BJ (cell line): Measurements from ENCODE around the gene ERC1. TPM values are rescaled to one million over a fixed set of nuclear protein-coding genes. Genes with fewer than 3 reads are reported as not detected.
"Not testable (repeated sequence)": the region's sequence is repeated elsewhere in the genome, so short reads cannot be mapped to it uniquely, and the experiment has no call there.

ENCODE experiments used
- CTCF ChIA-PET: fragments of 350-600 bp; formaldehyde crosslinking; extraction: SDS; loops from one replicate; lab custom pipeline; 2021; ENCODE audit warnings: antibody characterized with exemption, inconsistent platforms; lab: Yijun Ruan, JAX
- POLR2A ChIA-PET: fragments of 300-600 bp; sonication (Branson Sonifier 250); formaldehyde crosslinking; extraction: SDS; loops from one replicate; lab custom pipeline; 2021; ENCODE audit warnings: antibody characterized with exemption; lab: Charles Lee
- DNase-seq: peaks from one replicate; pipeline ENCODE4 v3.0.0-alpha.2; 2011; ENCODE audit warnings: low read depth
- H3K27me3 ChIP-seq: 2 replicates; pipeline ENCODE4 v1.6.0; 2011; ENCODE audit warnings: low read length; ENCODE audit not compliant: control insufficient read depth, insufficient read depth
- H3K36me3 ChIP-seq: 2 replicates; pipeline ENCODE4 v1.5.1; 2011; ENCODE audit warnings: low read length; ENCODE audit not compliant: control insufficient read depth, insufficient read depth
- H3K4me3 ChIP-seq: 2 replicates; pipeline ENCODE4 v1.5.1; 2011; ENCODE audit warnings: low read depth, mild to moderate bottlenecking, control low read depth, low read length
- CTCF ChIP-seq: IDR thresholded peaks from 2 replicates; pipeline ENCODE4 v1.5.1; 2011; ENCODE audit warnings: low read depth, mild to moderate bottlenecking, control low read depth, inconsistent platforms, low read length, moderate library complexity; ENCODE audit not compliant: insufficient read depth
- polyA plus RNA-seq: library from polyadenylated mRNA; depleted of rRNA; stranded (reverse); fragments of >200 nt; gene quantifications from 2 replicates; pipeline ENCODE4 v1.2.3, GENCODE V29; 2011

Gene ERC1
- polyA plus RNA-seq, 1 experiment, result 14.5 TPM

- no peaks in the 10 kb centered on the region for H3K36me3 ChIP-seq
- no peak for TF ChIP-seq CTCF
- CTCF ChIA-PET, result interaction anchor here (0.6 to 0.7 kb wide), 2 partner anchors 229 to 769 kb away, joined by 3 to 4 read pairs; no protein-coding TSS in a partner anchor
- POLR2A ChIA-PET, result no interaction called here
- H3K27me3 ChIP-seq, result no peaks in the 10 kb centered on the region
- H3K4me3 ChIP-seq, result no peak overlapping the region
- no peak for DNase-seq
Measured at GRCh38 chr12:1338483-1339177, 347.6 kb downstream of the ERC1 start.

- H3K27me3 ChIP-seq, DNase-seq, H3K4me3 ChIP-seq, POLR2A ChIA-PET, CTCF ChIA-PET, H3K36me3 ChIP-seq: not testable (repeated sequence)
Measured at GRCh38 chr12:1339178-1339541, 348.1 kb downstream of the ERC1 start.

- no peak for TF ChIP-seq CTCF
- DNase-seq, result no peak
- ChIA-PET CTCF (no interaction called here), POLR2A (no interaction called here)
- Histone ChIP-seq H3K27me3 (no peaks in the 10 kb centered on the region), H3K36me3 (no peaks in the 10 kb centered on the region), H3K4me3 (no peak overlapping the region)
Measured at GRCh38 chr12:1339618-1340319, 348.7 kb downstream of the ERC1 start.

- H3K36me3 ChIP-seq, CTCF ChIA-PET, H3K4me3 ChIP-seq, H3K27me3 ChIP-seq, DNase-seq, POLR2A ChIA-PET: not testable (repeated sequence)
Measured at GRCh38 chr12:1341270-1341669, 350.2 kb downstream of the ERC1 start.

- no peak overlapping the region for H3K4me3 ChIP-seq
- POLR2A ChIA-PET, result no interaction called here
- H3K36me3 ChIP-seq, result no peaks in the 10 kb centered on the region
- TF ChIP-seq CTCF, result no peak
- CTCF ChIA-PET, result interaction anchor here (0.6 to 1.4 kb wide), 6 partner anchors 12 to 172 kb away, joined by 3 to 4 read pairs (median 3); no protein-coding TSS in a partner anchor
- DNase-seq, result no peak
- no peaks in the 10 kb centered on the region for H3K27me3 ChIP-seq
Measured at GRCh38 chr12:1343422-1343821, 352.4 kb downstream of the ERC1 start.

- H3K27me3 ChIP-seq, result no peaks in the 10 kb centered on the region
- no peak for DNase-seq
- no peaks in the 10 kb centered on the region for H3K36me3 ChIP-seq
- TF ChIP-seq CTCF, result no peak
- ChIA-PET POLR2A (no interaction called here), CTCF (interaction anchor here (0.8 to 1.4 kb wide), 2 partner anchors 13 to 26 kb away, joined by 3 read pairs; no protein-coding TSS in a partner anchor)
- H3K4me3 ChIP-seq, result no peak overlapping the region
Measured at GRCh38 chr12:1344245-1344644, 353.2 kb downstream of the ERC1 start.
